ENCODE data around the gene KRT28. TPM values are rescaled to one million over a fixed set of nuclear protein-coding genes. Genes with fewer than 3 reads are reported as not detected.

KRT28 gene
- total and polyA plus RNA-seq, 10 donors: not detected

GRCh38 chr17:40791111-40791510 is 8.6 kb downstream of the KRT28 start:
- intact Hi-C loops (cut with DNase I; ENCODE audit: low total_unique reads): no loop called here
- no peak for DNase-seq
- peaks cover 0 to 7% (median 0%) of the 10 kb centered on the region in 6 donors for H3K4me1 ChIP-seq
- no peak overlapping the region for H3K27ac ChIP-seq
- H3K27me3 ChIP-seq (replicated peaks in 1 of 7): peaks cover 0 to 20% (median 0%) of the 10 kb centered on the region in 7 donors
- no peak overlapping the region for H3K4me3 ChIP-seq
- H3K36me3 ChIP-seq: no peaks in the 10 kb centered on the region
- WGBS, 5 donors: 82 to 100% (median 96%) methylated on average over 1 of the region's 1 CpG
- TF ChIP-seq POLR2AphosphoS5 (IDR thresholded peaks at IDR 0.05) (no peak), CTCF (IDR thresholded peaks at IDR 0.05 in 8 of 11, conservative IDR thresholded peaks at IDR 0.05 in 3 of 11) (no peak), POLR2A (IDR thresholded peaks at IDR 0.05) (no peak)
- H3K9me3 ChIP-seq: no peaks in the 10 kb centered on the region

GRCh38 chr17:40782450-40782849 is 17.3 kb downstream of the KRT28 start, which contains the start of gene KRT27:
Gene KRT27, minus strand, starts transcription at chr17:40782550. Its CDS starts 57 bp downstream, at chr17:40782493.
- Histone ChIP-seq H3K4me1 (peaks cover 0 to 8% (median 0%) of the 10 kb centered on the region in 6 donors), H3K36me3 (no peaks in the 10 kb centered on the region), H3K4me3 (no peak within 1 kb of the TSS), H3K9me3 (no peaks in the 10 kb centered on the region), H3K27me3 (replicated peaks in 1 of 7) (peaks cover 0 to 50% (median 15%) of the 10 kb centered on the region in 7 donors), H3K27ac (no peak within 1 kb of the TSS)
- TF ChIP-seq CTCF (IDR thresholded peaks at IDR 0.05 in 8 of 11, conservative IDR thresholded peaks at IDR 0.05 in 3 of 11) (no peak), POLR2A (IDR thresholded peaks at IDR 0.05) (no peak), POLR2AphosphoS5 (IDR thresholded peaks at IDR 0.05) (no peak)
- WGBS, 5 donors: 94 to 97% (median 95%) methylated on average over 4 of the region's 4 CpGs
- intact Hi-C loops (cut with DNase I; ENCODE audit: low total_unique reads): no loop called here
- DNase-seq: no peak

GRCh38 chr17:40779181-40779909 is 20.4 kb downstream of the KRT28 start:
- intact Hi-C loops (cut with DNase I; ENCODE audit: low total_unique reads): no loop called here
- Histone ChIP-seq H3K27ac (no peak overlapping the region), H3K4me1 (peaks cover 0 to 8% (median 0%) of the 10 kb centered on the region in 6 donors), H3K4me3 (peak overlapping the region in 4 of 8 donors; percentile 9 to 52 (median 24)), H3K36me3 (no peaks in the 10 kb centered on the region), H3K9me3 (no peaks in the 10 kb centered on the region), H3K27me3 (replicated peaks in 1 of 7) (peaks cover 0 to 65% (median 15%) of the 10 kb centered on the region in 7 donors)
- no peak for DNase-seq
- TF ChIP-seq POLR2A (IDR thresholded peaks at IDR 0.05) (no peak), CTCF (IDR thresholded peaks at IDR 0.05 in 8 of 11, conservative IDR thresholded peaks at IDR 0.05 in 3 of 11) (no peak), POLR2AphosphoS5 (IDR thresholded peaks at IDR 0.05) (no peak)
- WGBS, 5 donors: 15 to 41% (median 36%) methylated on average over 37 of the region's 37 CpGs

- H3K27me3 ChIP-seq (replicated peaks in 1 of 7): peaks cover 0 to 72% (median 11%) of the 10 kb centered on the region in 7 donors
- DNase-seq: no peak
- no peak overlapping the region for H3K4me3 ChIP-seq
- no peaks in the 10 kb centered on the region for H3K9me3 ChIP-seq
- H3K27ac ChIP-seq: no peak overlapping the region
- H3K36me3 ChIP-seq: no peaks in the 10 kb centered on the region
- TF ChIP-seq POLR2AphosphoS5 (IDR thresholded peaks at IDR 0.05) (no peak), POLR2A (IDR thresholded peaks at IDR 0.05) (no peak), CTCF (IDR thresholded peaks at IDR 0.05 in 8 of 11, conservative IDR thresholded peaks at IDR 0.05 in 3 of 11) (no peak)
- intact Hi-C loops (cut with DNase I; ENCODE audit: low total_unique reads): no loop called here
- 68 to 84% (median 80%) methylated on average over 5 of the region's 5 CpGs for WGBS, 5 donors
- peaks cover 0 to 8% (median 0%) of the 10 kb centered on the region in 6 donors for H3K4me1 ChIP-seq
Observed at GRCh38 chr17:40778461-40778860, 21.3 kb downstream of the KRT28 start.
